NOMO-1 treated with DMSO at 0.1 percent for 48 hours (cell line): Measurements from ENCODE around the gene GAL.

Source experiments
- DNase-seq: peaks from one replicate; lab custom pipeline; 2025; ENCODE audit not compliant: unreplicated experiment; lab: John Stamatoyannopoulos, UW

GAL gene

DNA sequence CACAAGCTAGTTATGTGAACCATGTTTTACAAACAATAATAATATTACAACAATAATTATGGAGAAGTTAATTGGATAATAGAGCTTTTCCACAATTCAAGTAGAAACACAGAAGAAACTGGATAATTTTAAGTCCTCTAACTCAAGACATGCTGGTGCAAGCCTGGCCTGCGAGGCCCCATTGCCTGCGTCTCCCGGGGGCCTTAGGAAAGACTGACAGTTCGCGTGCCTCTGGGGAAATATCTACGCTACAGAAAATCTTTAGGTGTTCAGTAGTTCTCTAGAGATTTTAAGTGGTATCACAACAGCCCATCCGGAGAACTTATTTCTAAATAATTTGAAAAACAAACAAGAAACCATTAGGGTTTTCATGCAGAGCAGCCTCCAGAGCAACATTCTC is 23.2 kb downstream of the GAL start:
- DNase-seq = no peak

DNA sequence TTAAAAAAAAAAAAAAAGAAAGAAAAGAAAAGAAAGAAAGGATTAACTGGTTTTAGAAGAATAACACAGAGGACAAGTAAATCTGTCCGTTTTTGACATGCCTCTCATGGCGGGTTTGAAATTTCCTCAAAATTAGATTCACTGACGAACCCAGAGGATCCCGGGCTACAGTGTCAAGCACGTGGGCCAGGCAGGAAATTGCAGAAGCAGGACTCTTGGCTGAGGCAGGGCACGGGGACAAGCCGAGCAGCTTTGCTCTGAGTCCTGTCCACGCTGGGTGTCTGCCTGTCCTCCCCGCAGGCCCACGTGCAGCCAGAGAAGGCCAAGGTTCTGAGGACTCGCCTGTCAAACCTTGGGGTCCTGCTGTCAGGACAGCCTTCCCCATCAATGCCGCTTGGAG is 24.7 kb downstream of the GAL start:
- no peak for DNase-seq

DNA sequence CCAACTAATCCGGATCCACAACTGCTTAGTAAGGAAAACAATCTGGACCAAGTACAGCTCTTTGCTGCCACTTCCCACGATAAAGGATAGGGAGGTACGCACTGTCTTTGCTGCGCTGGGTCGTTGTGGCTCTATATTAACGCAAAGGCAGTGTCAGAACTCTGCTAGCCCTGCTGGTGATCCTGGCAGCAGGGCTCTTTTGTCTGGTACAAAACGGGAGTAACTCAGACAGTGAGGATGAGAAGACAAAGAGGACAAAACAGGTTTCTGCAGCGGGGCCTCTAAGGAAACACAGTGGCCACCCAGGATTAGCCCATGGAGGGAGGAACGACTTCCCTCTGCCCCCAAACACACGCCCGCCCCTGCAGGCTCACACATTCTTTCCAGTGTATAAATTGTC is 26.1 kb downstream of the GAL start:
- DNase-seq = no peak

DNA sequence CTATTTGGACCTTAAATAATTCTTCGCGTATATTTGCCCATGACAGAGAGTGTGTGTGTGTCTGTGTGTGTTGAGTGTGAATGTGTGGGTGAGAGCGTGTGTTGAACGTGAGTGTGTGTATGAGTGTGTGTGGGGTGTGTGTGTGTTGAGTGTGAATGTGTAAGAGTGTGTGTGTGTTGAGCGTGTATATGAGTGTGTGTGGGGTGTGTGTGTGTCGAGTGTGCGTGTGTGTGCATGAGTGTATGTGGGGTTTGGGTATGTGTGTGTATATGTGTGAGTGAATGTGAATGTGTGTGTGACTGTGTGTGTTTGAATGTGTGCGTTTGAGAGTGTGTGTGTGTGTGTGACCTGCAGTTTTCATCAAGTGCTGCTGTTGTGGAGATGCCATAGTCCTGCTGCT is 26.8 kb downstream of the GAL start:
- DNase-seq = no peak

DNA sequence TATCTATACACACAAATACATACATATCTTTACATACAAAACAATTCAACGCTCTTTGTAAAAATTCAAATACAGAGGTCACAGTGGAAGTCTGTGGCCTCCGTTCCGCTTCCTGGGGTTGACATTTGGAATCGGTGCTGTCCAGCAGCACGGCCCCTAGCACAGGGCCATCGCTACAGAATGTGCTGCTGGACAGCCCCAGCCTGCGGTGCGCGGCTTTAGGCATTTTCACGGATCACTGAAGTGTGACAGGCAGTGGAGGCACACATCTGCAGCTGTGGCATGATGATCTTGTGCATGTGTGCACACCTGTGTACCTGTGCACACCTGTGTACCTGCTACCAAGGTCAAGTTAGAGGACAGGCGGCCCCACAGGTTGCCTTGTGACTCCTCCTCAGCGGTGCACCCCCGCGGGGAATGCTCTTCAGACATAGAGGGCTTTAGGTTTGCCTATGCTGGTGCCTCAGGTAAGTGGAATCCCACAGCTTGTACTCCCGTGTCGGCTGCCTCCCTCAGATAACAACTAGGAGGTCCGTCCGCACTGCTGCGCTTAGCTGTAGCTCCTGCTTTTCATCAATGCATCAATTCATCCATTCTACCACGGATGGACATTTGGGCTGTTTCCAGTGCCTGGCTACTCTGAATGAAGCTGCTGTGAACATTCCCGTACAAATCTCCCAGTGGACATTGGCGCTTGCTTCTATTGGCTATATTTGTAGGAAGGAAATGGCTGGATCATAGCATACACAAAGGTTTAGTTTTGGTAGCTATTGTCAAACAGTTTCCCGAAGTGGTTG is 29.9 kb downstream of the GAL start:
- no peak for DNase-seq

DNA sequence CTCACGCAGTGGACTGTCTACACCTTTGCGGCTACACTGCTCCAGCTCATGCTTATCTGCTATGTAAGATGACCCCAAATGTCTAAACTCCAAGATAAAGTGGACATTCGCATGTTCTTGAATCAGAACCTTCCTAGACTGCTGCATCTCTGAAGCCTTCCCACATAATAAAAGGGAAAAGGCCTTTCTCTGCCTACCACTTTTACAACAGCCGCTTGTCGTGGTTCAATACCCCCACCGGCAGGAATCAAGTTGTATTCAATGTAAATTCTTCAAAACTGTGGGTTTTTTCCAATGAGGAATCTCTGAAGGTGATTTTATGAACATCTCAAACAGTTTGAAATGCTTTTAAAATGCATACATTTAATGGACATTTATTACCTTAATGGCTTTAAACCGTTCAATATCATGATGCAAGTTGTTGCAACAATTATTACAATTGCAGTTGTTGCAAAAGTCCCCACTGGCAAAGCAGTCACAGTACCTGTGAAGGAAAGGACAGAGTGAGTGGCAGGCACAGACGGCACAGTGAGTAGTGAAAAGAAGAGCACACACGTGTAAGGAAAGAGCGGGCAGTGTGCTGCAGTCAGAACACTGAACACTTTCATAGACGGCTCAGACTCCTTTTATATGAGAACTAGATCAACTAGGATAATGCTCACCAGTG is 31.2 kb downstream of the GAL start:
- no peak for DNase-seq

DNA sequence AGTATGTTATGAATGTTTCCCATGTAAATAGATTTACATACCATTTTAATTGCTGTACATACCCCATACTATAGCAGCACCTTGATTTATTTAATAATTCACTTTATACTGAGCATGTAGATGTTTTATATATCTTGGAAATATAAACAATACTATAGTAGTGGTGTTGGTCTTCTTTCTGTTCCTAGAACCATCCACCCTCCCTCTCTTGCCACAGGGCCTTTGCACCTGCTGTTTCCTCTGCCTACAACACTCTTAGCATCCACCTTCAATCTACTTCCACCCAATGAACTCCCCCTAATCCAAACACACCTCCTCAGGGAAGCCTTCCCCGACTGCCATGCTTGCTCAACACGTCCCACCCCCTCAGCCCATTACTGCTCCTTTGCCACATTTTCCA is 36.7 kb downstream of the GAL start:
- no peak for DNase-seq

DNA sequence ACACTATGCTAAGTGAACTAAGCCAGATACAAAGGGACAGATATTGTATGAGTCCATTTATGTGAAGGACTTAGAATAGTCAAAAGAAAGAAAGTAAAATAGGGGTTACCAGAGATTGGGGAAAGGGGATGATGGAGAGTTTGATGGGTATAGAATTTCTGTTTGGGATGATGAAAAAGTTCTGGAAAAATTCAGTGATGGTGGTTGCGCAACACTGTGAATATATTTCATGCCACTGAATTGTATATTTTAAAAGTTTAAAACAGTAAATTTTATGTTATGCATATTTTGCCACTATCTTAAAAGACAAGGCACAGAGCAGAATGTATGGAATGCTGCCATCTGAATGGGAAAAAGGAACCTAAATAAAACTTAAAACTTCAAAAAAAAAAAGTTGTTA is 37.8 kb downstream of the GAL start:
- no peak for DNase-seq

DNA sequence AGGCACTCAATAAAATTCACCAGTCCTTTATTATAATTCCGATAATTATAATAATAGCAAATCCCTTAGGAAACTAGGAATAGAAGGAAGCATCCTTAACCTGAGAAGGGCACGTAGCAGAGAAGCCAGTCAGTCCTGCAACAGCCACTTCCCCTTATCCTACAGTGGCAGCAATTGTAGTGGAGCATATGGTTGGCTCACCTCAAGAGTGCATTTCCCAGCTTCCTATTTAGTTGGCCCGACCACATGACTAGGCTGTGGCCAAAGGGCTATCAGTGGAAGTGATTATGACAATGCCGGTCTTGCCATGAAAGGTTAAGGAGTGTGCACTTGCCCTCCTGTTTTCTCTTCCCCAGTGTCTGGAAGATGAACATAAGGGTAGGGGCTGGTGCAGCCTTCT is 39.9 kb downstream of the GAL start:
- DNase-seq = peak; percentile 72

DNA sequence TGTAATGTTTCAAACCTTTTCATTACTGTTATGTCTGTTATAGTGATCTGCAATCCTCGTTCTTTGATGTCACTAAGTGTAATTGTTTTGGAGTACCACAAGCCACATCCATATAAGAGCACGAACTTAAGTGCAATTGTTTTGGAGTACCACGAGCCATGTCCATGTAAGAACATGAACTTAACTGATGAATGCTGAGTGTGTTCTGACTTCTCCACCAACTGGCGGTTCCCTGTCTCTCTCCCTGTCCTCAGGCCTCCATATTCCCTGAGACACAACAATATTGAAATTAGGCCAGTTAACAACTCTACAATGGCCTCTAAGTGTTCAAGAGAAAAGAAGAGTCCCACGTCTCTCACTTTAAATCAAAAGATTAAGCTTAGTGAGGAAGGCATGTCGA is 43.4 kb downstream of the GAL start:
- no peak for DNase-seq

DNA sequence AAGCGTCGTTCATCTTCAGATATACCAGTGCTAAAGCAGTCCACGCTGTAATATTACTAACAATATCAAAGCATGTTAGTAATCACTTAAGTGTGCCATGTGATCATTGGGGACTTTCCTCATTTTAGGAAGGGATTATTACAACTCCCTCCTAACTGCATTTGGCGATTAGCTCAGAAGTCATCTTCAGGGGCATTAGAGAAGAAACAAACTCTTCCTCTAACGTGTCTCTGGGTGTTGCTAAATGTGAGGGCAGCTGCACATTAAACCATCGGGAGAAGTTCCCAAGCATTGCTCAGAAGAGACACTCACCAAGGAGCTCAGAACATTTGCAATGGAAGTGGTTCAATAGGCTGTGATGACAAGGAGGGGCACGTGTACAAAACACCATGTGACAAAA is 49.8 kb downstream of the GAL start:
- no peak for DNase-seq

DNA sequence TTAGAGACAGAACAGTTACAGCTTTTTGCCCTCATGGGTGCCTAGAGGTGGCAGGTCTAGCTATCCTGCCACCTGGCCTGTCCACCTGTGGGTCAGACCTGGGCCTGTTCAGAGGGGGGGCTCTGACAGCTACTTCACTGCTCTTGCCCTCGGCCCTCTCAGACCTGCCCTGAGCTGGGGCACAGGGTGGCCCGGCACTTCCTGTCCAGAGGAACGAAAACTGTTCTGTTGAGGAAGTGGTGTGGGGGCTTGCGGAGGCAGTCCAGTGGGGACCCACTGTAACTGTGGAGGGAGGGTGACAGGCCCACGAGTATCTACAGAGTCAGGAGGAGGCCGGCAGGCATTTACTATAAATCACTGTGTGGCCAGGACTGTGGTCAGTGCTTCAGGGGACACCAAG is 50.8 kb downstream of the GAL start:
- no peak for DNase-seq

DNA sequence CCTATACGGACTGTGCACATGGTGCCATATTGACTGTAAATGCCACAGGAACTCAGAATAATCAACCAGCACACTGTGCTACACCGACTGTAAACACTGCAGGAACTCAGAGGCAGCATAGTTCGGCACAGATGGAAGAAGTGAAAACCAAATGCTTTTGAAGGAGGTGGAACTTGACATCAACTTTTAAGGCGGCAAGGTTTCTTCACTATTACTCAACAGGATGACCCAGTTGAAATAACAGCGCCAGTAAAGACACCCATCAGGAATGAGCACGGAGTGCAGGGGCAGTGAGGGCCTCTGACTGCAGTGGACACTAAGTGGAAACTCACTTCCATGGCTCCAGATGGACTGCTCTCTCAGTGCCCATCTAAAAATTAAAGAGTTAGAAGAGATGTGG is 51.3 kb downstream of the GAL start:
- peak; percentile 71 for DNase-seq
